Neural progenitor cell (in vitro differentiated cells): ENCODE results near the gene RTP3. TPM values are rescaled to one million over a fixed set of nuclear protein-coding genes. Genes with fewer than 3 reads are reported as not detected.
"Not testable (repeated sequence)": the region's sequence is repeated elsewhere in the genome, so short reads cannot be mapped to it uniquely, and the experiment has no call there.

Experiments used
- DNase-seq: peaks from one replicate; pipeline ENCODE4 v3.0.0-alpha.2; 2016; ENCODE audit warnings: low spot score
- H2AFZ ChIP-seq: fragments of 200-600 bp; sonication (generic); replicated peaks from 2 replicates; pipeline ENCODE4 v1.6.1; 2016; ENCODE audit warnings: antibody characterized with exemption
- H3F3A ChIP-seq: fragments of 200-600 bp; sonication (generic); 2 replicates; pipeline ENCODE4 v1.6.1; 2016; ENCODE audit warnings: antibody characterized with exemption, low read depth
- H3K27ac ChIP-seq: fragments of 200-600 bp; sonication (generic); 2 replicates; pipeline ENCODE4 v1.5.1; 2016; ENCODE audit warnings: mild to moderate bottlenecking
- H3K27me3 ChIP-seq: fragments of 200-600 bp; sonication (generic); 2 replicates; pipeline ENCODE4 v1.6.1; 2016; ENCODE audit warnings: mild to moderate bottlenecking, moderate library complexity
- H3K36me3 ChIP-seq: fragments of 200-600 bp; sonication (generic); 2 replicates; pipeline ENCODE4 v1.5.1; 2016
- H3K4me1 ChIP-seq: fragments of 200-600 bp; sonication (generic); 2 replicates; pipeline ENCODE4 v1.6.1; 2016; ENCODE audit warnings: mixed run types
- H3K4me2 ChIP-seq: fragments of 200-600 bp; sonication (generic); 2 replicates; pipeline ENCODE4 v1.6.1; 2016
- H3K4me3 ChIP-seq: fragments of 200-600 bp; sonication (generic); 2 replicates; pipeline ENCODE4 v1.5.1; 2016
- H3K79me2 ChIP-seq: fragments of 200-600 bp; sonication (generic); 2 replicates; pipeline ENCODE4 v1.6.1; 2016; ENCODE audit warnings: low read depth
- H3K9ac ChIP-seq: fragments of 200-600 bp; sonication (generic); 2 replicates; pipeline ENCODE4 v1.6.1; 2016
- H3K9me3 ChIP-seq: fragments of 200-600 bp; sonication (generic); 2 replicates; pipeline ENCODE4 v1.5.1; 2016; ENCODE audit warnings: low read depth
- H4K20me1 ChIP-seq: fragments of 200-600 bp; sonication (generic); 2 replicates; pipeline ENCODE4 v1.6.1; 2016; ENCODE audit warnings: low read depth
- H3K27ac Mint-ChIP-seq: 3 replicates; pipeline ENCODE4 v1.8.0; 2021; ENCODE audit warnings: mixed read lengths
- H3K27me3 Mint-ChIP-seq: 2 replicates; pipeline ENCODE4 v1.8.0; 2022; ENCODE audit warnings: low read depth, mild to moderate bottlenecking, inconsistent platforms, moderate library complexity, mixed read lengths; ENCODE audit not compliant: insufficient read depth
- H3K36me3 Mint-ChIP-seq: 3 replicates; pipeline ENCODE4 v1.8.0; 2021; ENCODE audit warnings: mixed read lengths
- H3K4me1 Mint-ChIP-seq: 3 replicates; pipeline ENCODE4 v1.8.0; 2021; ENCODE audit warnings: mixed read lengths
- H3K4me3 Mint-ChIP-seq: 3 replicates; pipeline ENCODE4 v1.8.0; 2021; ENCODE audit warnings: mild to moderate bottlenecking, moderate library complexity, mixed read lengths
- H3K9me3 Mint-ChIP-seq: 3 replicates; pipeline ENCODE4 v1.8.0; 2020; ENCODE audit warnings: mixed read lengths
- CTCF ChIP-seq: fragments of 200-600 bp; sonication (generic); IDR thresholded peaks from 2 replicates; pipeline ENCODE4 v1.5.1; 2017; ENCODE audit warnings: antibody characterized with exemption, mild to moderate bottlenecking
- EZH2 ChIP-seq: fragments of 200-600 bp; sonication (generic); IDR thresholded peaks from 2 replicates; pipeline ENCODE4 v1.6.1; 2017; ENCODE audit warnings: antibody characterized with exemption, mild to moderate bottlenecking, moderate library complexity
- EZH2phosphoT487 ChIP-seq: fragments of 200-600 bp; sonication (generic); IDR thresholded peaks from 2 replicates; pipeline ENCODE4 v1.6.1; 2017; ENCODE audit warnings: antibody characterized with exemption
- total RNA-seq: library from RNA; depleted of rRNA; stranded (reverse); fragments of >200 nt; gene quantifications from 2 replicates; pipeline ENCODE4 v1.2.3, GENCODE V29; 2015; ENCODE audit warnings: low replicate concordance

The RTP3 gene
- total RNA-seq, 1 donor from 2014 or later = not detected

- DNase-seq = no peak
- H3K79me2 ChIP-seq = no peaks in the 10 kb centered on the region
- no peaks in the 10 kb centered on the region for H3K27me3 ChIP-seq
- H3K4me3 ChIP-seq = no peak overlapping the region
- no peaks in the 10 kb centered on the region for H3K9me3 ChIP-seq
- no peaks in the 10 kb centered on the region for H4K20me1 ChIP-seq
- H3K9ac ChIP-seq = no peak overlapping the region
- Mint-ChIP-seq H3K4me3 (no peak overlapping the region), H3K36me3 (no peaks in the 10 kb centered on the region), H3K4me1 (no peaks in the 10 kb centered on the region), H3K9me3 (no peaks in the 10 kb centered on the region), H3K27ac (no peak overlapping the region), H3K27me3 (no peaks in the 10 kb centered on the region)
- no peaks in the 10 kb centered on the region for H3F3A ChIP-seq
- H3K36me3 ChIP-seq = no peaks in the 10 kb centered on the region
- no peak for TF ChIP-seq EZH2
- no peak for TF ChIP-seq EZH2phosphoT487
- H3K27ac ChIP-seq = no peak overlapping the region
- H2AFZ ChIP-seq = no peak overlapping the region
- H3K4me1 ChIP-seq = no peaks in the 10 kb centered on the region
- H3K4me2 ChIP-seq = no peak overlapping the region
Observed at GRCh38 chr3:46536758-46537157, 39.0 kb downstream of the RTP3 start.

DNA sequence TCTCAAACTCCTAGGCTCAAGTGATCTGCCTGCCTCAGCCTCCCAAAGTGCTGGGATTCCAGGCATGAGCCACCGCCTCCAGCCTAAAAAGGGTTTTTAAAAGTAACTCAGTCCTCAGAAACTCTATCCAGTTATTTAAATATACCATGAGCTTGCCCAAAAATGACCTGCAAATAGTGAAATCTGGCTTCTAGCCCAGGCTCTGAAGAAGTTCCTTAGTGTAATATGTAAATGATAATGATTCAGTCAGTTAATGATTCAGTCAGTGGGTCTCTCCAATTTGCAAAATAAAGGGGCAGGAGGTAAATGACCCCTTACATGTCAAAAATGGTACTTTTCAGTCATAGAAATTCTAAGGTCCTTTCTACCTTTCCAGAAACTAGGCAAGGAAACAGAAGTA, 39.5 kb downstream of the RTP3 start:
- no peaks in the 10 kb centered on the region for H3K36me3 ChIP-seq
- no peak overlapping the region for H3K4me2 ChIP-seq
- no peak for DNase-seq
- H3K9ac ChIP-seq = no peak overlapping the region
- Mint-ChIP-seq H3K9me3 (no peaks in the 10 kb centered on the region), H3K4me3 (no peak overlapping the region), H3K27me3 (no peaks in the 10 kb centered on the region), H3K36me3 (no peaks in the 10 kb centered on the region), H3K27ac (no peak overlapping the region), H3K4me1 (no peaks in the 10 kb centered on the region)
- no peaks in the 10 kb centered on the region for H3K4me1 ChIP-seq
- no peaks in the 10 kb centered on the region for H3K9me3 ChIP-seq
- no peak overlapping the region for H3K27ac ChIP-seq
- H4K20me1 ChIP-seq = no peaks in the 10 kb centered on the region
- no peak overlapping the region for H3K4me3 ChIP-seq
- TF ChIP-seq EZH2phosphoT487 (no peak), CTCF (no peak), EZH2 (no peak)
- no peaks in the 10 kb centered on the region for H3K27me3 ChIP-seq
- no peaks in the 10 kb centered on the region for H3K79me2 ChIP-seq
- H2AFZ ChIP-seq = no peak overlapping the region
- H3F3A ChIP-seq = no peaks in the 10 kb centered on the region

- Histone ChIP-seq H3K9ac (no peak overlapping the region), H3K4me3 (no peak overlapping the region), H3K79me2 (no peaks in the 10 kb centered on the region), H3K27me3 (no peaks in the 10 kb centered on the region), H3F3A (no peaks in the 10 kb centered on the region), H3K36me3 (no peaks in the 10 kb centered on the region), H3K9me3 (no peaks in the 10 kb centered on the region), H3K27ac (no peak overlapping the region), H2AFZ (no peak overlapping the region), H4K20me1 (no peaks in the 10 kb centered on the region), H3K4me2 (no peak overlapping the region), H3K4me1 (no peaks in the 10 kb centered on the region)
- Mint-ChIP-seq H3K36me3 (no peaks in the 10 kb centered on the region), H3K9me3 (no peaks in the 10 kb centered on the region), H3K4me1 (no peaks in the 10 kb centered on the region), H3K27ac (no peak overlapping the region), H3K4me3 (no peak overlapping the region), H3K27me3 (no peaks in the 10 kb centered on the region)
- no peak for TF ChIP-seq EZH2
- TF ChIP-seq CTCF = no peak
- TF ChIP-seq EZH2phosphoT487 = no peak
- DNase-seq = no peak
Observed at GRCh38 chr3:46537779-46538178, 40.0 kb downstream of the RTP3 start.

- H2AFZ ChIP-seq, H3K27ac Mint-ChIP-seq, H3K79me2 ChIP-seq, H3K4me2 ChIP-seq, H3F3A ChIP-seq, H3K27me3 ChIP-seq, H3K27ac ChIP-seq, H3K36me3 Mint-ChIP-seq, DNase-seq, H3K4me3 ChIP-seq, H3K4me1 ChIP-seq, H3K4me3 Mint-ChIP-seq, H3K9me3 Mint-ChIP-seq, H3K4me1 Mint-ChIP-seq, H3K36me3 ChIP-seq, H3K9me3 ChIP-seq, H3K9ac ChIP-seq, H4K20me1 ChIP-seq, H3K27me3 Mint-ChIP-seq: not testable (repeated sequence)
Observed at GRCh38 chr3:46538425-46538802, 40.6 kb downstream of the RTP3 start.
